A204.1 (cell line): ENCODE results near the gene ACOT11.

Source experiments
- FAIRE-seq: peaks from 2 replicates; lab custom pipeline; 2012; peaks lifted over from hg19 to GRCh38; lab: Jason Lieb, UNC

ACOT11 gene

GRCh38 chr1:54585181-54586066, 37.4 kb downstream of the ACOT11 start:
- FAIRE-seq, result no peak

- FAIRE-seq, result no peak
Measured at GRCh38 chr1:54588377-54588776, 40.3 kb downstream of the ACOT11 start.

GRCh38 chr1:54591127-54591756, 43.2 kb downstream of the ACOT11 start:
- FAIRE-seq, result no peak

- FAIRE-seq, result no peak
Measured at GRCh38 chr1:54593571-54594160, 45.6 kb downstream of the ACOT11 start.

- no peak for FAIRE-seq
Measured at GRCh38 chr1:54594463-54594862, 46.4 kb downstream of the ACOT11 start.

GRCh38 chr1:54595956-54596498, 48.0 kb downstream of the ACOT11 start:
- no peak for FAIRE-seq

GRCh38 chr1:54596756-54597155, 48.7 kb downstream of the ACOT11 start:
- no peak for FAIRE-seq

GRCh38 chr1:54597455-54598030, 49.5 kb downstream of the ACOT11 start:
- FAIRE-seq, result no peak

- no peak for FAIRE-seq
Measured at GRCh38 chr1:54599211-54599823, 51.3 kb downstream of the ACOT11 start.

GRCh38 chr1:54600947-54601721, 53.1 kb downstream of the ACOT11 start:
- no peak for FAIRE-seq

- no peak for FAIRE-seq
Measured at GRCh38 chr1:54601730-54602129, 53.7 kb downstream of the ACOT11 start.

GRCh38 chr1:54602554-54602953, 54.5 kb downstream of the ACOT11 start:
- no peak for FAIRE-seq

GRCh38 chr1:54603241-54603640, 55.2 kb downstream of the ACOT11 start:
- no peak for FAIRE-seq

GRCh38 chr1:54604051-54604450, 56.0 kb downstream of the ACOT11 start:
- no peak for FAIRE-seq

- FAIRE-seq, result no peak
Measured at GRCh38 chr1:54604572-54605370, 56.7 kb downstream of the ACOT11 start.

GRCh38 chr1:54606096-54606989, 58.3 kb downstream of the ACOT11 start:
- FAIRE-seq, result no peak

- no peak for FAIRE-seq
Measured at GRCh38 chr1:54606990-54607325, 58.9 kb downstream of the ACOT11 start.

GRCh38 chr1:54607821-54608565, 60.0 kb downstream of the ACOT11 start:
- FAIRE-seq, result no peak
